Activated CD8-positive, alpha-beta T cell treated with anti-CD3 and anti-CD28 coated beads for 36 hours (primary cell): ENCODE measurements around the gene PRMT7. TPM values are rescaled to one million over a fixed set of nuclear protein-coding genes. Genes with fewer than 3 reads are reported as not detected.

ENCODE experiments used
- ATAC-seq: fragments of 200-7000 bp; cut with Tn5 transposase; one replicate; pipeline ENCODE4 v1.10.0; 2021; ENCODE audit warnings: mild to moderate bottlenecking, moderate library complexity
- CTCF ChIA-PET: fragments of 350-600 bp; sonication (Branson Sonifier 250); formaldehyde crosslinking; loops from one replicate; lab custom pipeline; 2021; ENCODE audit warnings: antibody characterized with exemption; lab: Charles Lee
- POLR2A ChIA-PET: fragments of 350-600 bp; sonication (Branson Sonifier 250); formaldehyde crosslinking; loops from one replicate; lab custom pipeline; 2021; ENCODE audit warnings: antibody characterized with exemption; lab: Charles Lee
- DNase-seq: peaks from one replicate; pipeline ENCODE4 v3.0.0-alpha.2; 2020
- H3K27ac Mint-ChIP-seq: one replicate; pipeline ENCODE4 v1.8.0; 2021; ENCODE audit warnings: mild to moderate bottlenecking, mixed read lengths
- H3K27me3 Mint-ChIP-seq: one replicate; pipeline ENCODE4 v1.8.0; 2021; ENCODE audit warnings: mixed read lengths
- H3K36me3 Mint-ChIP-seq: one replicate; pipeline ENCODE4 v1.8.0; 2021; ENCODE audit warnings: low read depth, mixed read lengths
- H3K4me1 Mint-ChIP-seq: one replicate; pipeline ENCODE4 v1.8.0; 2021; ENCODE audit warnings: low read depth, mixed read lengths
- H3K4me3 Mint-ChIP-seq: one replicate; pipeline ENCODE4 v1.8.0; 2021; ENCODE audit warnings: mild to moderate bottlenecking, moderate library complexity, mixed read lengths
- H3K9me3 Mint-ChIP-seq: one replicate; pipeline ENCODE4 v1.8.0; 2021; ENCODE audit warnings: mixed read lengths
- CTCF ChIP-seq: fragments of 200-600 bp; IDR thresholded peaks from one replicate; pipeline ENCODE4 v1.8.0; 2022; ENCODE audit warnings: antibody characterized with exemption, mild to moderate bottlenecking
- intact Hi-C: fragments of 100-400 bp; cut with micrococcal nuclease; formaldehyde crosslinking; loops from one replicate; pipeline ENCODE4 v1.10.0; 2022
- total RNA-seq, 2 experiments: library from RNA; stranded (reverse); gene quantifications; one replicate each; pipeline ENCODE4 v1.2.3, GENCODE V29; 2021

PRMT7 gene
- total RNA-seq, 2 experiments from 2014 or later: 67.4 to 78.4 TPM

DNA sequence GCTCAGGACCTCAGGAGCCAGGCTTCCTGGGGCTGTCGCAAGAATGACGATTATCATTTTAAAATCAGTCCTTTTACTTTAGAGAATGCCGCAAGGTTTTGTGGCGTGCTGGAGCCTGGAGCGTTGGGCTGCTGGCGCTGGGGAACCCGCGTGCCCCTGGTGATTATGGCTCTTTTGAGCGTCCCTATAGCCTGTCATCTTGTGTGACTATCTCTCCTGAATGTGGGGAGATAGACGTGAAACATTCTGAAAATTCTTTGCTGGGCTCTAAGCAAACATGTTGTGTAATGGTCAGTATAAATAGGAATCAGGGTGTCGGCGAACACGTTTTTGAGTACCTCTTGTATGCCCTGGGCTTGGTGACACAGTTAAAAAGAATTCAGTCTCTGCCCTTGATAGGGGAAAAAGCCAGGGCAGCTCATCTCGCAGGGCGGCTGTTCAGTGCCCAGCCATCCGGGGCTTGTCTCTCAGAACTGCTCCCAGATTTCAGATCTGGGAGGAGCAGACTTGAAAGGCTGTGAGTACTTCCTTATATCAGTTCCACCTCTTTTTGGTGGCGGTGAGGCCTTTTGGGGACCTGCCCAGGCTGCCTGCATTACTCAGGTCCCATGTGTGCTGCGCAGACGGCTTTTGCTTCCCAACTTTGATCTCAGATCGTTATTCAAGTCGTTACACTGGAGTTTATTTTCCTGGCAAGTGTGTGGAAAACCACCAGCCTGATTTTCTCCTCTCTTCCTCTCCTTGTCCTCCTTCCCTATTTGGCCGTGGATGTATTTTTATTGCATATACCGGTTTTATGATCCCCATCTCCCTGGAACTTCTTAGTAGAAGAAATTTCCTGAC lies 45.5 kb upstream of the PRMT7 start:
- TF ChIP-seq CTCF: no peak
- H3K4me1 Mint-ChIP-seq: peaks cover 52% of the 10 kb centered on the region
- H3K9me3 Mint-ChIP-seq: no peaks in the 10 kb centered on the region
- ATAC-seq (peak; percentile 15), DNase-seq (peak; percentile 72)
- intact Hi-C loops: loop anchor here (5.0 kb wide), 1 partner anchor 47 kb away; the partner anchor contains the start of genes PRMT7 and SLC7A6OS
- no peaks in the 10 kb centered on the region for H3K27me3 Mint-ChIP-seq
- H3K36me3 Mint-ChIP-seq: peaks cover 30% of the 10 kb centered on the region
- peak overlapping the region; percentile 90 for H3K4me3 Mint-ChIP-seq
- CTCF ChIA-PET: interaction anchor here (5.7 to 9.0 kb wide), 4 partner anchors 8 to 58 kb away, joined by 60 to 444 read pairs (median 178); partner anchors contain the start of genes PRMT7 and SLC7A6OS
- H3K27ac Mint-ChIP-seq: peak overlapping the region; percentile 99
- POLR2A ChIA-PET: interaction anchor here (0.6 to 4.8 kb wide), 8 partner anchors 9 to 497 kb away, joined by 3 to 56 read pairs (median 23); partner anchors contain the start of genes PRMT7 and SLC7A6OS

GRCh38 chr16:68267612-68268405 lies 43.0 kb upstream of the PRMT7 start:
- H3K27ac Mint-ChIP-seq: peak overlapping the region; percentile 88
- no peak for DNase-seq
- ATAC-seq: no peak
- H3K4me1 Mint-ChIP-seq: peaks cover 69% of the 10 kb centered on the region
- ChIA-PET CTCF (interaction anchor here (1.1 to 7.4 kb wide), 5 partner anchors 12 to 61 kb away, joined by 3 to 31 read pairs (median 7); no protein-coding TSS in a partner anchor), POLR2A (interaction anchor here (1.5 to 3.5 kb wide), 4 partner anchors 13 to 182 kb away, joined by 3 to 24 read pairs (median 11); partner anchors contain the start of gene NFATC3)
- H3K36me3 Mint-ChIP-seq: peaks cover 41% of the 10 kb centered on the region
- intact Hi-C loops: loop anchor here (5.0 kb wide), 1 partner anchor 44 kb away; the partner anchor contains the start of genes PRMT7 and SLC7A6OS
- no peak for TF ChIP-seq CTCF
- no peaks in the 10 kb centered on the region for H3K27me3 Mint-ChIP-seq
- peak overlapping the region; percentile 43 for H3K4me3 Mint-ChIP-seq
- no peaks in the 10 kb centered on the region for H3K9me3 Mint-ChIP-seq

DNA sequence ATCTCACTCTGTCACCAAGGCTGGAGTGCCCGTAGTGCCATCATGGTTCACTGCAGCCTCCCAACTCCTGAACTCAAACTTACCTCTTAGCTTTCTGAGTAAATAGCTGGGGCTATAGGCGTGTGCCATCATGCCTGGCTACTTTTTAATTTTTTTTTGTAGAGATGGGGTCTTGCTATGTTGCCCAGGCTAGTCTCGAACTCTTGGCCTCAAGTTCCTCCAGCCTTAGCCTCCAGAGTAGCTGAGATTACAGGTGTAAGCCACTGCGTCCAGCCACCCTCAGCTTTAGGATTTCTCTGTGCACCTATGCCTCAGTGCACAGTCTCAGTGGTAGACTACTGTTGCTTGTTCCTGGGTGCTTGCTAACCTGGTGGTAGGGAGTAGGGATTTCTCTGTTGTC lies 41.0 kb upstream of the PRMT7 start:
- Mint-ChIP-seq H3K27me3 (no peaks in the 10 kb centered on the region), H3K4me3 (peak overlapping the region; percentile 36), H3K36me3 (peaks cover 58% of the 10 kb centered on the region), H3K4me1 (peaks cover 78% of the 10 kb centered on the region), H3K27ac (peak overlapping the region; percentile 91), H3K9me3 (no peaks in the 10 kb centered on the region)
- intact Hi-C loops: loop anchor here (2.0 to 5.0 kb wide), 2 partner anchors 15 to 43 kb away; partner anchors contain the start of genes PRMT7 and SLC7A6OS
- CTCF ChIA-PET: interaction anchor here (2.3 to 8.5 kb wide), 4 partner anchors 8 to 59 kb away, joined by 7 to 97 read pairs (median 26); partner anchors contain the start of gene SLC7A6
- TF ChIP-seq CTCF: no peak
- DNase-seq (no peak), ATAC-seq (peak; percentile 12)
- POLR2A ChIA-PET: interaction anchor here (2.6 to 3.5 kb wide), 3 partner anchors 11 to 19 kb away, joined by 8 to 24 read pairs (median 14); no protein-coding TSS in a partner anchor

- intact Hi-C loops: loop anchor here (2.0 kb wide), 1 partner anchor 14 kb away; no protein-coding TSS in a partner anchor
- no peak for DNase-seq
Measured at GRCh38 chr16:68270353-68270752, 40.5 kb upstream of the PRMT7 start.

More at GRCh38 chr16:68270353-68270752, 40.5 kb upstream of the PRMT7 start:
- peak overlapping the region; percentile 91 for H3K27ac Mint-ChIP-seq
- no peak for TF ChIP-seq CTCF
- H3K4me3 Mint-ChIP-seq: peak overlapping the region; percentile 36
- H3K36me3 Mint-ChIP-seq: peaks cover 60% of the 10 kb centered on the region
- peak; percentile 49 for ATAC-seq
- no peaks in the 10 kb centered on the region for H3K9me3 Mint-ChIP-seq
- CTCF ChIA-PET: interaction anchor here (4.1 to 8.5 kb wide), 3 partner anchors 8 to 58 kb away, joined by 21 to 97 read pairs (median 31); partner anchors contain the start of gene SLC7A6
- POLR2A ChIA-PET: interaction anchor here (2.5 to 3.5 kb wide), 2 partner anchors 14 to 18 kb away, joined by 7 to 24 read pairs; no protein-coding TSS in a partner anchor
- no peaks in the 10 kb centered on the region for H3K27me3 Mint-ChIP-seq
- H3K4me1 Mint-ChIP-seq: peaks cover 84% of the 10 kb centered on the region
